Hematopoietic multipotent progenitor cell treated with erythropoietin and hydrocortisone succinate and interleukin-3 and kit ligand, for 15 days (in vitro differentiated cells): Measurements from ENCODE around the gene SERPINH1.
A peak's percentile ranks its signal among the peaks of the same experiment; 100 is the strongest.

Experiments used
- DNase-seq: peaks from one replicate; pipeline ENCODE4 v3.0.0-alpha.2; 2015; ENCODE audit warnings: low spot score

Gene SERPINH1

DNA sequence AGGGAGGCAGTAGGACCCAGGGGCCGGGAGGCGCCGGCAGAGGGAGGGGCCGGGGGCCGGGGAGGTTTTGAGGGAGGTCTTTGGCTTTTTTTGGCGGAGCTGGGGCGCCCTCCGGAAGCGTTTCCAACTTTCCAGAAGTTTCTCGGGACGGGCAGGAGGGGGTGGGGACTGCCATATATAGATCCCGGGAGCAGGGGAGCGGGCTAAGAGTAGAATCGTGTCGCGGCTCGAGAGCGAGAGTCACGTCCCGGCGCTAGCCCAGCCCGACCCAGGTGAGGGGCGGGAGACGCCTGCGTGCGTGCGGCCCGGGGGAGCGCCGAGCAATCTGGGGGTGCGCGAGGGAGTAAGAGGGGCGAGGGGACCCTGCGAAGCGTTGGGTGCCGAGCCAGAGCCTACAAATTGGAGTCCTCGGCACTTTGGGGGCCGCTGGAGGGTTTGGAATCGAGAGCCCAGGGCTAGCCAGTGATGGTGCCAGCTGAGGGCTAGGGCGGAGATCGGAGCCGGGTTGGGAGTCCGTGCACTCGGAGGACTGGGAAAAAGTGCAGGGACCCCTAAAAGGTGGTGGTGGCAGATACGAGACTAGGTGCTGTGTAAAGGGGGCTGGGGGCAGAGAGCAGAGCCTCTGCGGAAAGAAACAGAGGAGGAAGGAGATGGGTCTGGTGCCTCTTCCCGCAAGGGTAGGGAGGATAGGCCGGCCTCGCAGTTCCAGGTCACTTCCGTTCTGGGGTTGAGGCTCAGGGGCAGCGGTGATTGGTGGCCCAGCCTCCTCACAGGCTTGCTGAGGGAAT lies at the start of gene SERPINH1:
Gene SERPINH1 (plus strand): TSS at position 206 of the 788 bp plus-strand sequence. CDS start 4,097 bp downstream, outside the sequence.
- DNase-seq = peak; percentile 80

DNA sequence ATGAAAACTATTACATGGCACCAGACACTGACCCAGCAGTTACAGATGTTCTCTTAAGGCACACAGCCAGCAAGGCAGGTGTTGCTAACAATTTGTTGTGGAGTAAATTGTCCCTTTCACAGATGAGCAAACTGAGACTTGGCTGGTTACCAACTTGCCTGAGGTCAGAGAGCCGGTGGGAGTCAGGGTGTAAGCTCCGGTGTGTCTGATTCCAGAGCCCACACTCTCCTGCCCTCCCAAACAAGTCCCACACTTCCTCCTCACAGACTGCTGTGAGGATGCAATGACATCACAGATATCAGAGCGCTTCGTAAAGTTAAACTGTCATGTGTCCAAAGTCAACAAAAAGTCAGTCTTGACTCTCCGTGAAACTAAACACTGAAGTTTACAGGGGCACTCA lies 48.8 kb upstream of the SERPINH1 start:
- no peak for DNase-seq

DNA sequence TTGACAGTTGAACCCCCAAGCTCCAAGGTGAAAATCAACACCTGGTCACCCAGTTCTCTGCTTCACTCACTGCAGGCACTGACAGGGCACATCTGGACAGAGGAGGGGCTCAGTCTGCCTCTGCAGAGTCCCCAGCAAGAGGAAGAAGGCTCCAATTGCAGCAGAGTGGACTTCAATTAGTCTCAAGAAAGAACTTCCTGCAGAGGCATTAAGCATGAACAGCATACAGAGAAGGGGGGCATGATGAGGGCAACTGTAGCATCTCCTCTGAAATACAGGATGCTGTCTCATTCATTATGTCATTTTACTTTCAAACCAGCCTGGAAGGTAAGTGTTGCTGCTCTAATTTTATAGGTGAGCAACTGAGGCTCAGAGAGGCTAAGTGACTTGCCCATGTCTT lies 47.5 kb upstream of the SERPINH1 start:
- DNase-seq = no peak

DNA sequence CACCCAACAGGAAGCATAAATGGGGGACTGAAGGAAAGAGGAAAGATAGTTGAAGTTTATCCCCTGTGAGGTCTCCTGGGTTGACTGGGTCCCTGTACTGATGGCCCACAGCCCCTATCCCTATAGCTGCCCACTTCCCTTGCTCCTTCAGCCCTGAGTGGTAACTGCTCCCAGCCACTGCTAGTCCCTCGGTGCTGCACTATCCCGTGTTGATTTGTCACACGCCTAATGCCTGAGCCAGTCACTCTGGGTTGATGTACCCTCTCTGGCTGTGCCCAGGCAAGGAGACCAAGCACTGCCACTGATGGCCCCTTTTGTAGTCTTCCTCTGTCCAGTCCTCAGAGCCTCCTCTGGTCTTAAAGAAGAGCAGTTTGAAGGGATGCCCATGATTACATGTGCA lies 45.9 kb upstream of the SERPINH1 start:
- no peak for DNase-seq

DNA sequence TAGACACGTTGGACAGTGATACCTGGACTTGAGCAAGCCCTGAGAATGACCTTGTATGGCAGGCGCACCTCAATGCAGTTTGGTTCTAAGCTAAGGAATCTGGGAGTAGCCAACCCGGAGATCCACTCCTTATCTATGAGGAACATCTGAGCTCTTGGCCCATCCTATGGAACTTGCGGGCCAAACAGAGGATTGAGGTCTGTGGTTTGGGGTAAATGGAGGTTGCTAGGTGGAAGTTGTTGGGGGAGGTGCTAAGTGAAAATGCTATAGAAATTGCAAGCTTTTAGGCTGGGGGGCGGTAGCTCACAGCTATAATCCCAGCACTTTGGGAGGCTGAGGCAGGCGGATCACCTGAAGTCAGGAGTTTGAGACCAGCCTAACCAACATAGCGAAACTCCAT lies 45.2 kb upstream of the SERPINH1 start:
- DNase-seq = no peak

DNA sequence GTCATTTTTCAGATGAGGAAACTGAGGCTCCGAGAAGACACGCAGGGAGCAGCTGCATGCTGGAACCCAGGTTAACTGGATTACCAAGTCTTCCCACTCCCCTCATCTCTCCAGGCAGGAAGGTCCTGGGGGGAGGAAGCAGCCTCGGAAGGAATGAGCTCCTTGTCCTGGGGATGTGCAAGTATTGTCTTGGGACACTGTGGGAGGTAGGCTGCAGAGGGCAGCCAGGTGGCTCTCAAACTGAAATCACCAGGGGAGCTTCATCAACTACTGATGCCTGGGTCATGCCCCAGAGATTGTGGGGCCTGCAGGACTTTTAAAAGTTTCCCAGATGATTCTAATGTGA lies 43.9 kb upstream of the SERPINH1 start:
- no peak for DNase-seq

DNA sequence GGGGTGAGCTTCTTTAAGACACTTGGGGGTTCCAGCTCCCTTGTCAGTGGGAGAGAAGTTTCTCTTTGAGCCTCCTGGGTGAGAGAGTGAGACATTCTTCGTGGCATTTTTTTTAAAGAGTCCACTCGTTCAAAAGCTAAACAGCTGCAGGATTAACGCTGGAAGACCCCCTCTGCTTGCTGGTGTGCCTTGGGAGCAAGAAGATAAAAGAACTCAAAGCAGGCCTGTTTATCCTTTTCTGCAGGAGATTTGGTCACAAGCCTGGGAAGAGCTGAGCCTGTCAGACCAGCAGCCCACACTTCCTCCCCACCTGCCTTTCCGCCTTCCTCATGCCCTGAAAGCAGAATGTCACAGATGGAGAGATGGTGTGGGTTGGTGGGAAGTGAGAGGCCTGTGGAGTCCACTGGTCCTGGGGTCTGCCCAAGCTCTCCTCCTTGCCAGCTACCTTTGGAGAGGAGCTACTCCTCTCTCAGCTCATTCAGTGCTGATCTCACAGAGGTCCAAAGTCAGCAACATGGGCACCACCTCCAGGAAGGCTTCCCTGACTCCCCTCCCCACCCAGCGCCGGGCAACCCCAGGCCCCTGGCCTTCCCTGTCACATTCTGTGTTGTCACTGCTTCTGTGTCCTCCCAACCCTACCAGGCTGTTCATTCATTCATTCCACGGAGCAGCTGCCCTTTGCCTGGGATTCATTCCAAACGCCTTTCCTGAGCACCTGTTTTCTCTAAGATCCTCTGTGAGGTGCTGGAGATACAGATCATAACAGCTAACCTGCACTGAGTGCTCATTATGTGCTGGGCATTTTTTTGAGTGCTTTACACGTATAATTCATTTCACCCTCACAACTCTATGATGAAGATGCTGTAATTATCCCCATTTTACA lies 43.0 kb upstream of the SERPINH1 start:
- DNase-seq = no peak

DNA sequence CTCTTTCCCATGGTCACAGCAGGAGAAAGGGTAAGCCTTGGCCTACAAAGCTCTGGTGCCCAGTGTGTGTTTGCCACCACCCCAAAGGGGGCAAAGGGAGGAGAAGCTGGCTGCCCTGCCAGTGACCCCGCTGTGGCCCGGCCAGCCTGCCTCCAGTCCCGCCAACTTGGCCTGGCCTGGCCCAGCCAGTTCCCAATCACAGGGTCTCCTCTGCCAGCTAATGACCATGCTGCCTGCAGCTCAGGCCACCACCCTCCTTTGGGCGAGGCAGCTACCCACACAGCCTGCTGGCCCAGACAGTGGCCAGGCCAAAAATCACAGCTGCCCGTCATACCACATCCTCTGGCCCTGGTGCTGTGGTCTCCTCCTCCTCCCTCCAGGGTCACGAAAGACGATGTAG lies 41.4 kb upstream of the SERPINH1 start:
- no peak for DNase-seq

DNA sequence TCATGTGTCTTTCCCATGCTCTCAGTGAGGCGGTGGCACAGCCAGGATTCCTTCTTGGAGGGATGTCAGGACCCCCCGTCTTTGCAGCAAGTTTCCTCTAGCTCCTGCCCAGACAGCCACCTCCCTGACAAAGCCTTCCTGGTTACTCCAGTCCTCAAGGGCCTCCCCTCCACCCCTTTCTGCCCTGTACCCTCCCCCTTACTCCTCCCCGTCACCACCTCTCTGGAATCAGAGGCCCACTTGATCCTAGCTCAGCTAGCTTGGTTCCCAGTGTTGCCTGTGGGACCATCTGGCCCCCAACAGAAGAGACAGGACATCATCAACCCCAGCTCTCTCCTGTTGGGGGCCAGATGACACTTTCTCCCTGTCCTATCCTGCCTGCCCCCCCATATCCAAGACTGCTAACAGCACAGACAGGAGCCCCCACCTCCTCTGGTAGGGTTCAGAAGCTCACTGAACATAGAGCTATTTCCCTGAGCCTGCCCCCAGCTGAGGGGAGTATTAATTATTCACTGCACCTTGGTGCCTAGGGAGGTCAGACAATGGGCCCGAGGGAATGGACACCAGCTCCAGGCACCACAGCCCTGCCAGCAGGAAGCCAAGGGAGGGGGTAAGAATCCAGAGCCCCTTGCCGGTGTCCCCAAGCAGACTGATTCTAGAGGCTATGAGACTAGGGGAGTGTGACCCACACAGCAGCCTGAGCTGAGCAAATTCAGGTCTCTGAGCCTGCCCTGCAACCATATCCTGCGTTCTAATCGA lies 39.6 kb upstream of the SERPINH1 start:
- no peak for DNase-seq

DNA sequence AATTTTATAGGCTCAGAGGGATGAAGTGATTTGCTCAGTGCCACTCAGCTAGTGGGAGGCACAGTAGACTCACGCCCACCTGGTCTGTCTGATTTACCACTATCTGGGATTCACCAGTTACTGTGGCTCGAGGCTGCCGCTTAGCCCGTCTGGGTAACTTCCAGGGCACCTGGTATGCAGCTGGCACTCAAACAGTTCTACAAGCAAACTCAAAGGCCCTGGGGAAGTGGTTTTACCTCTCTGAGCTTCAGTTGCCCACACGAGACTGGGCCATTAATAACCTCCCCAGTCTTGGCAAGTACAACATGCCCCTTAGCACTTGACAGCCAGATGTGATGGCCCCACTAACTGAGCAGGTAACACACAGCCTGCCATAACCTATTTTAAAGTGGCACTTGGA lies 38.9 kb upstream of the SERPINH1 start:
- no peak for DNase-seq

DNA sequence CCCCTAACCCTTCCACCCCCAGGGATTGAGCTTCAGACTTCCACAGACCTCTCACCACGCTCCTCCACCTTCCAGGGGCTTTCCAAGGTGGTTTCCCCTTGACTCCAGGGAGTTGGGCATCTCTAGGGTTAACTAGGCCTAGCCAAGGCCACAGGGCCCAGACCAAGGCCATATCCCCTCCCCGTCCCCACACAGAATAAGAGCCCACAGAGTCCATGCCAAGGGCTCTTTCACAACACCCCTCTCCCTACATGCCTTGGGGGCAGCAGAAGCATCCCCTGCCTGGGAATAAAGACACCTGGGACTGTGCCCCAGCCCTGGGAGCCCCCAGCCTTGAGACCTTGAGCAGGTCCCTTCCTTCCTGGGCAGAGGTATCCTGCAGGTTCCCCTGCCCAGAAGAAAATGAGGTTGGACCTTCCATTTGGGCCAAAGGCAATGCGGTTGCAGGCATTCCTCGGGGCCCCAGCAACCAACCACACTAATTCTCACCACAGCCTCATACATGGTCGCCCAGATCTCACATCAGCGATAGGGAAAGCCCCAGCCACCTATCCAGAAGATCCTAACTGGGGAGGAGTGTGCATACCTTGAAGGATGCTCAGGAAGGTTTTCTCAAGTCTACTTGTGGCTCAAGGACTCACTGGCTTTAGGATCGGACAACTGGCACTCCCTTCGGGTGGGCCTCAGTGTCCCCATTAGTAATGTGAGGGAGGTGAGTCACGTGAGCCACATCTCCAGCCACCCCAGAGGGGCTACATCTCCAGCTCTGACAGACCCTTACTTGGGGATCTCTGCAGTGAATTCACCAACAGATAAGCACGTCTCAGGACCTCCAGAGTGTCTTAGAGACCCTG lies 38.0 kb upstream of the SERPINH1 start:
- DNase-seq = no peak

DNA sequence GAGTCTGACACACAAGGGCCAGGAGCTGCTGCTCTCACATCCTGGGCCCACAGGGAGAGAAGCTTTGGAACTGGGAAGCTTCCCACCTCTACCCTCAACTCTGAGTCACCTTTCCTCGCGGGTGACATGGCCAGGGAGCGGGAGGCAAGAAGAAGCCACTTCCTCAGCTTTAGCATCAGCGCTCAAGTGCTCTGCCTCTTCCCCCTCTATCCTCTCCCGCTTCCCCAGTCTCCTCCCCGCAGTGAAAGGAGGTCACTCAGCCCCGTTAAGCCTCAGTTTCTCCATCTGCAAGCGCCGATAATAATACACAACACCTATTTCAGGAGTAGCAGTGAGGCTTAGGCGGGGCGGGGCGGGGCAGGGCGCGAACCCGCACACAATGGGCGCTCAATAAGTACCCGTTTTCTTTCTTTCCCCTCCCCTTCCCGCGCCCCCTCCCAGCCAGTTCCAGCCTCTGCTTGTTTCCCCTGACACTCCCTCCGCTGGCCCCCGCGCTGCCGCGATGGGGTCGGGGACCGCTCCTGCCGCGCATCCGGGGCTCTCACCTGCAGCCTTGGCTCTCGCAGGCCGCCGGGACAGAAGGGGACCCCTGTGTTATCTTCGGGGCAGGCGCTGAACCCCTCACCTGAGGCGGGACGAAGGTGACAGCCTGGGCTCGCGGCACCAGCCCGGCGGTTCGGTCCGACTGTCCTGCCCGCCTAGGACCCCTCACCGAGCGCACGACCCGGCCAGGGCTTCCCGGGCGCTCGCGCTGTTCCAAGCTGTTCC lies 37.2 kb upstream of the SERPINH1 start:
- DNase-seq = no peak

DNA sequence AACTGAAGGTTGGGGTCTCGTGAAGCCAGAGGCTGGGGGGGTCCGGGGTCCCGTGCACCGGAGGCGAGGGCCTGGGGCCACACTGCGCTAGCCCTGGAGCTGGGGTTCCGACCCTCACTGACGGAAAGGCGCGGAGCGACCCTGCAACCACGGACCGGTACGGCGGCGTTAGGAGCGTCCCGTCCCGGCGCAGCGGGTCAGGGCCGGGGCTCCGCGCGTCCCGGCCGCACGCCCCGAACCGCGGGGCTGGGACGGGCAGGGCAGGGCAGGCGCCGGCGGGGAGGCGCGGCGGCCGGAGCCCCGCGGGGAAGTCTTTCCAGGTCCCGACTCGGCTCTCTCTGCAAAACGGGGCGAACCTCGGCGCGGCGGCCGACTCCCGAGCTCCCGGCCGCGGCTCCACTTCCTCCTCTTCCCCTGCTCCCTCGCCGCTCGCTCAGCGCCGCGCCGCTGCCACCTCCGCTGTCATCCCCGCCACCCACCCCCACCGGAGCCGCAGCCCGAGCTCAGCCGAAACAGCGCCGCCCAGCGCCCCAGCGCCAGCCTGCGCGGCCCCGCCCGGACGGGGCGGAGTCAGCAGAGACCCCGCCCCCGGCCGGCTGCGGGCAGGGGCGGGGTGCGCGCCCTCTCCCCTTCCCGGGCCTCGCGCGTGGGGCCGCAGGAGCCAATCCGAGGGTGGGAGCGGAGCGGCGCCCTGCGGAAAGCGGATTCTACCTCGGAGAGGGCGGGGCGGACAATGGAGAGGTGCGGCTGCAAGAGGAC lies 36.4 kb upstream of the SERPINH1 start, which contains the start of gene GDPD5:
Gene GDPD5 (minus strand): TSS at position 509 of the 759 bp plus-strand sequence. CDS start 48,206 bp downstream, outside the sequence.
- DNase-seq = peak; percentile 83

DNA sequence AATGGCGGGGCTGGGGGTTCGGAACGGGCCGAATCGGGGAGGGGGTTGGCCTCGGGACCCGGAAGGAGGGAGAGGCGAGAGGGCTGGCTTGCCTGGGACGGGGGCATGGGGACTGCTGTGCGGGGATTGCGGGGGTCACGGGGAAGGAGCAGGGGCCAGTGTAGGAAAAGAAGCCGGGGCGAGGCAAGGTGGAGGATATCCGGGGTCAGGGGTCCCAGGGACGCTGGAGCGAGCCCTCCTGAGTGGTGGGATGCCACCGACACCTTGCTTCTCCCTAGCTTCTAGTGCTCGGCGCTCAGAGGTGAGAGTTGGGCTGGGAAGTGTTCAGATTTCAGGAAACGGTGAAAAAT lies 35.9 kb upstream of the SERPINH1 start:
- DNase-seq = no peak

DNA sequence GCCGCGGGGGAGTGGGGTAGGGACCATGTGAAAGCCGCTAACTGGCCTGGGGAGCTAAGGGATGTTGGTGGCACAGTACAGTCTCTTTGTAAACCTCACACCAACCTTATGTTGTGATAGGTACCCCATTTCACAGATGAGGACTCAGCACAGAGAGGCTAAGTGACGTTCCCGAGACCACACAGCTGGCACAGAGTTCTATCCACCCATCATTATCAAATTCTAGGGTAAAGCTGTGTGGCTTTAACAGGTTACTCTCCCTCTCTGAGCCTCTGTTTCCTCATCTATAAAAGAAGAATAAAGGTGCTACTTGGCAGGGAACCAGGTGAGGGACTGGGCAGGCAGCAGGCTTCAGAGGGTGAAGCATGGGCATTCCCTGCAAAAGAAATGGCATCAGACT lies 34.9 kb upstream of the SERPINH1 start:
- DNase-seq = no peak

DNA sequence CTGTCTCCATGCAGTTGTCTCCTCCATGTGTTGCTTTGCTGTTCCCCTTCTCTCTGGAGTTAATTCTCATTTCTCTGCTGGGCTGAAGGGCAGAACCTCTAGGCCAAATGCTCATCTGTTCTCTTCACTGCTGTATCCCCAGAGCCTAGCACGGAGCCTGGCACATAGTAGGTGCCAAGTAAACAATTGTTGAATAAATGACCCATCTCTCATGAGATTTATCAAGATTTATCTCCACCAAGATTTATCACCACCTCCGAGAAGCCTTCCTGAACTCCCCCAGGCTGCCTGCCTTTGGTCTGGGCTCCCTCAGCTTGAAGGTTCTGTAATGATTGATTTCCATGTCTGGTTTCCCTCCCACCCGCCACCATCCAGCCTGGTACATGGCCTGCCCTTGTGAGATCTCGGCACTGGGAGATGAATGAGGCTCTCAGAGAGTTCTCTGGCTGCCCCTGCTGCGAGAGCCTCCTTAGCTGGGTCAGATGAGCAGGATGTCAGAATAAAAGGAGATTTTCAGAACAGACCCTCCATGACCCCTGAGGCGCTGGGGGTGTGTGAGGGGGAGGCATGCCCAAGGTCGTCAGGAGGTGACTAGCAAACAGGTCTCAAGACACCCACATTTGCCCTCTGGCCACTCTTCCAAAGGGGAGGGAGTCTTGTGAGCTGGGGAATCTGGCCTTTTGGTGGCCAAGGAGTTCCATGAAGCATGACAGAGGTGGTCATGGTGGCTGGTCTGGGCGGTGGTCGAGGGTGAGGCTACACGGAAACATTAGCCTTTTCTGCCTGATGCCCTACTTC lies 33.9 kb upstream of the SERPINH1 start:
- DNase-seq = no peak

DNA sequence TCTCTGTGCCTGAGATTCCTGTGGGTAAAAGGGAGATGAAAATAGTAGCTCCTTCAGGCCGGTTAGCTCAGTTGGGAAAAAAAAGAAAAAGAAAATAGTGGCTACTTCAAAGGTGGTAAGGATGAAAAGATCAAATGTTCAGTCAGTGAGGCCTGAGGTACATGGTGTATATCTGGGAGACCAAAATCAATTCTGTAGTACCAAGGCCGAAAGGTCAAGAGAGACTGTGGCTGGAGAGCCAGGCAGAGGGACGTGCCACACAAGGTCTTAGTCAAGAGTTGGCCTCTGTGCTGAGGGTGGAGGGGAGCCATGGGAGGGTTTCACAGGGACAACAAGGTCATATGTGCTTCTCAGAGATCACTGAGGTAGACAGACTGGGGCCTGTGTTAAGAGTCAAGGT lies 31.5 kb upstream of the SERPINH1 start:
- no peak for DNase-seq

DNA sequence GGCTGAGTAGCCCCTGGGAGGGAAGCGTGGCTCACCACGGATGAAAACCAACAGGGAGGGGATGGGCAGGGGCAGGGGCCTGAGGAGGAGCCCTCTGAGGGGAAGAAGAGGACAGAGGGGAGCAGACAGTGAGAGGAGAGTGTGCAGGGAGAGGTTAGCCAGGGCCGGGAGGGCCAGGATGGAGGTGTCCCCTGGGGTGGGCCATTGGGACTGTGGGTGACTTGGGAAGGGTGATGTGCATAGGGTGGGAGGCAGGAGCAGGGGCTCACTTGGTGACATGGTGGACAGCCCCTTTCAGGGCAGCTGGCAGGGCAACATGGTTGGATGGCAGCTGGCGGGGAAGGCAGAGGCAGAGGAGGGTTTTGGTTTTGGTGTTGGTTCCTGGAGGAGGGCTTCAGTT lies 30.7 kb upstream of the SERPINH1 start:
- DNase-seq = no peak
